ENCODE results near the gene FBLN5.

Gene FBLN5

GRCh38 chr14:91891101-91891500 is 56.4 kb downstream of the FBLN5 start:
- TF ChIP-seq CTCF (IDR thresholded peaks at IDR 0.05; ENCODE audit: low read depth, low read length): no peak
- no peak overlapping the region for H3K4me3 ChIP-seq (ENCODE audit: low read depth, low read length)

GRCh38 chr14:91890291-91890749 is 57.2 kb downstream of the FBLN5 start:
- TF ChIP-seq CTCF (IDR thresholded peaks at IDR 0.05; ENCODE audit: low read depth, low read length): no peak
- H3K4me3 ChIP-seq (ENCODE audit: low read depth, low read length): no peak overlapping the region

GRCh38 chr14:91889477-91890211 is 57.9 kb downstream of the FBLN5 start:
- no peak overlapping the region for H3K4me3 ChIP-seq (ENCODE audit: low read depth, low read length)
- no peak for TF ChIP-seq CTCF (IDR thresholded peaks at IDR 0.05; ENCODE audit: low read depth, low read length)

GRCh38 chr14:91888641-91889476 is 58.6 kb downstream of the FBLN5 start:
- no peak overlapping the region for H3K4me3 ChIP-seq (ENCODE audit: low read depth, low read length)
- no peak for TF ChIP-seq CTCF (IDR thresholded peaks at IDR 0.05; ENCODE audit: low read depth, low read length)

GRCh38 chr14:91886961-91887360 is 60.5 kb downstream of the FBLN5 start:
- H3K4me3 ChIP-seq (ENCODE audit: low read depth, low read length): no peak overlapping the region
- no peak for TF ChIP-seq CTCF (IDR thresholded peaks at IDR 0.05; ENCODE audit: low read depth, low read length)

GRCh38 chr14:91885839-91886238 is 61.7 kb downstream of the FBLN5 start:
- no peak for TF ChIP-seq CTCF (IDR thresholded peaks at IDR 0.05; ENCODE audit: low read depth, low read length)

More at GRCh38 chr14:91885839-91886238, 61.7 kb downstream of the FBLN5 start:
- no peak overlapping the region for H3K4me3 ChIP-seq (ENCODE audit: low read depth, low read length)
